Upper lobe of left lung (tissue), 4 donors: ENCODE results near the gene FTHL17.

Source experiments
- EP300 ChIP-seq, 4 donors: sonication (generic); formaldehyde crosslinking; IDR thresholded peaks; one replicate each; pipeline ENCODE4 v1.5.1; 2017; ENCODE audit warnings: antibody characterized with exemption in 4 of 4, control low read depth in 2 of 4
- POLR2A ChIP-seq, 4 donors: fragments of 450-650 bp; IDR thresholded peaks; one replicate each; pipeline ENCODE4 v1.5.1; 2016 to 2017; ENCODE audit warnings: antibody characterized with exemption in 4 of 4, mild to moderate bottlenecking in 2 of 4
- POLR2AphosphoS5 ChIP-seq, 2 donors: sonication (generic); formaldehyde crosslinking; IDR thresholded peaks; one replicate each; pipeline ENCODE4 v1.5.1; 2017; ENCODE audit warnings: antibody characterized with exemption in 2 of 2
- TF ChIP-seq, protein P1 (sequence below), 6 experiments: fragments of 450-650 bp in 4 of 6; fragments of 200-600 bp in 2 of 6; sonication (generic) in 2 of 6; IDR thresholded peaks; one replicate each; pipeline ENCODE4 v1.5.1; 2016 to 2019; ENCODE audit warnings: antibody characterized with exemption in 6 of 6

DNA sequence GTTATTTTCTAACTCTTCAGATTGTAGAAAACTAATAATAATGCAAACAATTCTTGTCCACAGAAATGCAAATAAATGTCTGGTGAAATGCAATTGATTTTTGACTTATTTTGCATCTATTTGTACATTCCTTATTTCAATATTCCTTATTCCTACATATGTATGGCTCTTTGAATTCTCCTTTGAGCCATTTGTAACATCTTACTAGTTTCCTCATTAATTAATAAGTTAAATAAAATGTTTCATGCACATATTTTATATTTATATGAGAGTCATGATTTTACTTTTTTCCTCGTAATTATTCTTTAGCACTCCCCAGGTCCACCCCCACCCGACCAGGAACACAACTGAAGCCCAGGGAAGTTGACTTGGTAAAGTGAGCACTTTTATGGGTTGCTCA, 2.7 kb upstream of the FTHL17 start:
- TF ChIP-seq, protein P1, sequence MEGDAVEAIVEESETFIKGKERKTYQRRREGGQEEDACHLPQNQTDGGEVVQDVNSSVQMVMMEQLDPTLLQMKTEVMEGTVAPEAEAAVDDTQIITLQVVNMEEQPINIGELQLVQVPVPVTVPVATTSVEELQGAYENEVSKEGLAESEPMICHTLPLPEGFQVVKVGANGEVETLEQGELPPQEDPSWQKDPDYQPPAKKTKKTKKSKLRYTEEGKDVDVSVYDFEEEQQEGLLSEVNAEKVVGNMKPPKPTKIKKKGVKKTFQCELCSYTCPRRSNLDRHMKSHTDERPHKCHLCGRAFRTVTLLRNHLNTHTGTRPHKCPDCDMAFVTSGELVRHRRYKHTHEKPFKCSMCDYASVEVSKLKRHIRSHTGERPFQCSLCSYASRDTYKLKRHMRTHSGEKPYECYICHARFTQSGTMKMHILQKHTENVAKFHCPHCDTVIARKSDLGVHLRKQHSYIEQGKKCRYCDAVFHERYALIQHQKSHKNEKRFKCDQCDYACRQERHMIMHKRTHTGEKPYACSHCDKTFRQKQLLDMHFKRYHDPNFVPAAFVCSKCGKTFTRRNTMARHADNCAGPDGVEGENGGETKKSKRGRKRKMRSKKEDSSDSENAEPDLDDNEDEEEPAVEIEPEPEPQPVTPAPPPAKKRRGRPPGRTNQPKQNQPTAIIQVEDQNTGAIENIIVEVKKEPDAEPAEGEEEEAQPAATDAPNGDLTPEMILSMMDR (IDR thresholded peaks at IDR 0.05): no peak
- TF ChIP-seq POLR2AphosphoS5 (IDR thresholded peaks at IDR 0.05) (no peak), POLR2A (IDR thresholded peaks at IDR 0.05) (no peak), EP300 (IDR thresholded peaks at IDR 0.05) (no peak)
